ENCODE results near the gene PON1.

The PON1 gene

GRCh38 chr7:95312561-95312960 lies 11.8 kb downstream of the PON1 start:
- DNase-seq (ENCODE audit: low spot score), result no peak
- ChIA-PET CTCF (no interaction called here), POLR2A (ENCODE audit: low non-redundant PET) (no interaction called here)
- no peak overlapping the region for H3K27ac ChIP-seq
- TF ChIP-seq, protein P1, sequence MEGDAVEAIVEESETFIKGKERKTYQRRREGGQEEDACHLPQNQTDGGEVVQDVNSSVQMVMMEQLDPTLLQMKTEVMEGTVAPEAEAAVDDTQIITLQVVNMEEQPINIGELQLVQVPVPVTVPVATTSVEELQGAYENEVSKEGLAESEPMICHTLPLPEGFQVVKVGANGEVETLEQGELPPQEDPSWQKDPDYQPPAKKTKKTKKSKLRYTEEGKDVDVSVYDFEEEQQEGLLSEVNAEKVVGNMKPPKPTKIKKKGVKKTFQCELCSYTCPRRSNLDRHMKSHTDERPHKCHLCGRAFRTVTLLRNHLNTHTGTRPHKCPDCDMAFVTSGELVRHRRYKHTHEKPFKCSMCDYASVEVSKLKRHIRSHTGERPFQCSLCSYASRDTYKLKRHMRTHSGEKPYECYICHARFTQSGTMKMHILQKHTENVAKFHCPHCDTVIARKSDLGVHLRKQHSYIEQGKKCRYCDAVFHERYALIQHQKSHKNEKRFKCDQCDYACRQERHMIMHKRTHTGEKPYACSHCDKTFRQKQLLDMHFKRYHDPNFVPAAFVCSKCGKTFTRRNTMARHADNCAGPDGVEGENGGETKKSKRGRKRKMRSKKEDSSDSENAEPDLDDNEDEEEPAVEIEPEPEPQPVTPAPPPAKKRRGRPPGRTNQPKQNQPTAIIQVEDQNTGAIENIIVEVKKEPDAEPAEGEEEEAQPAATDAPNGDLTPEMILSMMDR (conservative IDR thresholded peaks at IDR 0.05; ENCODE audit: low read depth), result no peak

GRCh38 chr7:95311389-95311788 lies 12.9 kb downstream of the PON1 start:
- ChIA-PET POLR2A (ENCODE audit: low non-redundant PET) (no interaction called here), CTCF (interaction anchor here (1.1 kb wide), 1 partner anchor 10 kb away, joined by 3 read pairs; no protein-coding TSS in a partner anchor)
- H3K27ac ChIP-seq, result no peak overlapping the region
- TF ChIP-seq, protein P1 (conservative IDR thresholded peaks at IDR 0.05; ENCODE audit: low read depth), result no peak
- DNase-seq (ENCODE audit: low spot score), result no peak

- ChIA-PET CTCF (interaction anchor here (0.6 kb wide), 1 partner anchor 1075 kb away, joined by 3 read pairs; no protein-coding TSS in a partner anchor), POLR2A (ENCODE audit: low non-redundant PET) (no interaction called here)
- DNase-seq (ENCODE audit: low spot score), result no peak
- no peak overlapping the region for H3K27ac ChIP-seq
- TF ChIP-seq, protein P1 (conservative IDR thresholded peaks at IDR 0.05; ENCODE audit: low read depth), result no peak
Measured at GRCh38 chr7:95309951-95310350, 14.4 kb downstream of the PON1 start.

DNA sequence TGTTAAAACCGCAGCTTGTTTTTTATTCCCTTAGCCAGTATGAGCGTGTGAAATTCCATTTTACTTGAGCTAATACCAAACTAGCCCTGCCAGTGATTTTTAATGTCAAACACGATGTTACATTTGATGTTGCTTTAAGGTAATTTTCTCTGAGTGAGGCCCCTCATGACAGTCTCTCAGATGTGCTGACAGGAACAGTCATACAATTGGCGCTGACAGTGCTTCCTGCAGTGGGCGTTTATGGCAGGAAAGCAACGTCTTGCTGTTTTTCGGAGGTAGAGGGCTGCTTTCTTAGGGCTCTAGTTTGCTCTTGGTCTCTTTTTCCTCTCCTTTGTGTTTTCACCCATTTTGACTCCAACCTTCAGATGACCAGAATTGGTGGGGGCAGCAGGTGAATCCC lies 19.3 kb downstream of the PON1 start:
- POLR2A ChIA-PET (ENCODE audit: low non-redundant PET), result no interaction called here
- CTCF ChIA-PET, result interaction anchor here (0.7 kb wide), 1 partner anchor 8 kb away, joined by 3 read pairs; no protein-coding TSS in a partner anchor
- no peak overlapping the region for H3K27ac ChIP-seq
- TF ChIP-seq, protein P1 (conservative IDR thresholded peaks at IDR 0.05; ENCODE audit: low read depth), result no peak
- DNase-seq (ENCODE audit: low spot score), result no peak

- POLR2A ChIA-PET (ENCODE audit: low non-redundant PET), result no interaction called here
- H3K27ac ChIP-seq, result no peak overlapping the region
- TF ChIP-seq, protein P1 (conservative IDR thresholded peaks at IDR 0.05; ENCODE audit: low read depth), result no peak
- DNase-seq (ENCODE audit: low spot score), result no peak
- CTCF ChIA-PET, result no interaction called here
Measured at GRCh38 chr7:95303013-95303905, 21.1 kb downstream of the PON1 start.

GRCh38 chr7:95298091-95298490 lies 26.2 kb downstream of the PON1 start:
- H3K27ac ChIP-seq, result no peak overlapping the region
- ChIA-PET POLR2A (ENCODE audit: low non-redundant PET) (no interaction called here), CTCF (no interaction called here)
- no peak for DNase-seq (ENCODE audit: low spot score)
- TF ChIP-seq, protein P1 (conservative IDR thresholded peaks at IDR 0.05; ENCODE audit: low read depth), result no peak

Data from RWPE1 (cell line).